Embryonic facial prominence (tissue), 1 donor: ENCODE results near the gene CACNA1F.

ENCODE experiments used
- DNase-seq: peaks from one replicate; pipeline ENCODE4 v3.0.0-alpha.2; 2016; ENCODE audit errors: extremely low spot score

The CACNA1F gene

DNA sequence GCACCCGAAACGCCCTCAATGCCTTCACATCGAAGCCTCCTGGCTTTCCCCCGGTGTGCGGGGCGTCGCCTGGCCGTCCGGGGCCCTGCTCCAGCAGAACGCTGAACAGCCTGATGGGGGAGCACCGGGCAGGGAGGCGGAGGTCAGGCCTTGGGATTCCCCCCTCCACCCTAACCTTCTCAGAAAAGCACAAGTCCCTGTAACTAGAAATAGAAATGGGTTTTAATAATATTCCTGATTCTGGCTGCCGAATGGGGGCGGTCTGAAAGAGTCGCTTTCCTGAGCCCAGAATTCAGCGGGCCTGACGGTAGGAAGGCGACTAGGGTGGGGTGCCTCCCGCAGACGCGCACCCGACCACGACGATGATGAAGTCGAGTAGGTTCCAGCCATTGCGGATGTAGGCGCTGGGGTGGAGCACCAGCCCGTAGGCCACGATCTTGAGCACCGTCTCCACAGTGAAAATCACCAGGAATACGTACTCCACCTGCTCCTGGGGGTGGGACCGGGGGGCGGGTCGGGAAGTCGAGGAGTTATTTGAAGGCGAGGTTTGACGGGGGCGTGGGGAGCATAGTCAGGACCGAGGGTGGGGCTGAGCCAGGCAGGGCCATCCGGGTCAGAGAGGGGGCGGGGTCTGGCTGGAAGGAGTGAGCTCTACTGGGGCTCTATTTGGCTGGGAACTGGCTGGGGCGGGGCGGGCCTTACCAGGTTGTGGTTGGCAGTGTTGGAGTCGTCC, 2.5 kb downstream of the CACNA1F start:
- DNase-seq: no peak

GRCh38 chrX:49228185-49228584, 5.0 kb downstream of the CACNA1F start:
- DNase-seq: no peak

DNA sequence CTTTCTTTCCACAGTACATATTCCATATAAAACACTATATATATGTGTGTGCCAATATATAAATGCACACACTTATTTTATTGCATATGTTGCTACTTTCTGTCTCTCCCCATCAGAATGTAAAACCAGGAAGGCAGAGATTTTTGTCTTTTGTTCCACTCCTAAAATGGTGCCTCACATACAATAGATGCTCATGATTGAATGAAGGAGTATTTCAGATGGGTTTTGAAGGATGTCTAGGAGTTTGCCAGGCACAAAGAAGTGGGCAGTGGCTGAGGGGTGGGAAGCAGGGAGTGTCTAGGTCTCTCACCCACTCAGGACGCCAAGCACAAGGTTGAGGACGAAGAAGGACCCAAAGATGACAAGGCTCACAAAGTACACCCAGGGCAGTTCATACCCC, 5.4 kb downstream of the CACNA1F start:
- no peak for DNase-seq

GRCh38 chrX:49226946-49227345, 6.2 kb downstream of the CACNA1F start:
- no peak for DNase-seq

- DNase-seq: no peak
Measured at GRCh38 chrX:49225858-49226257, 7.3 kb downstream of the CACNA1F start.

GRCh38 chrX:49221868-49222267, 11.3 kb downstream of the CACNA1F start:
- no peak for DNase-seq

- no peak for DNase-seq
Measured at GRCh38 chrX:49220100-49220499, 13.0 kb downstream of the CACNA1F start.

- DNase-seq: no peak
Measured at GRCh38 chrX:49214996-49215526, 18.1 kb downstream of the CACNA1F start.

- no peak for DNase-seq
Measured at GRCh38 chrX:49214416-49214815, 18.7 kb downstream of the CACNA1F start.

GRCh38 chrX:49212861-49213260, 20.3 kb downstream of the CACNA1F start:
- no peak for DNase-seq

- no peak for DNase-seq
Measured at GRCh38 chrX:49212209-49212608, 20.9 kb downstream of the CACNA1F start.

GRCh38 chrX:49211074-49211473, 22.1 kb downstream of the CACNA1F start:
- no peak for DNase-seq

GRCh38 chrX:49210406-49210805, 22.7 kb downstream of the CACNA1F start:
- no peak for DNase-seq

DNA sequence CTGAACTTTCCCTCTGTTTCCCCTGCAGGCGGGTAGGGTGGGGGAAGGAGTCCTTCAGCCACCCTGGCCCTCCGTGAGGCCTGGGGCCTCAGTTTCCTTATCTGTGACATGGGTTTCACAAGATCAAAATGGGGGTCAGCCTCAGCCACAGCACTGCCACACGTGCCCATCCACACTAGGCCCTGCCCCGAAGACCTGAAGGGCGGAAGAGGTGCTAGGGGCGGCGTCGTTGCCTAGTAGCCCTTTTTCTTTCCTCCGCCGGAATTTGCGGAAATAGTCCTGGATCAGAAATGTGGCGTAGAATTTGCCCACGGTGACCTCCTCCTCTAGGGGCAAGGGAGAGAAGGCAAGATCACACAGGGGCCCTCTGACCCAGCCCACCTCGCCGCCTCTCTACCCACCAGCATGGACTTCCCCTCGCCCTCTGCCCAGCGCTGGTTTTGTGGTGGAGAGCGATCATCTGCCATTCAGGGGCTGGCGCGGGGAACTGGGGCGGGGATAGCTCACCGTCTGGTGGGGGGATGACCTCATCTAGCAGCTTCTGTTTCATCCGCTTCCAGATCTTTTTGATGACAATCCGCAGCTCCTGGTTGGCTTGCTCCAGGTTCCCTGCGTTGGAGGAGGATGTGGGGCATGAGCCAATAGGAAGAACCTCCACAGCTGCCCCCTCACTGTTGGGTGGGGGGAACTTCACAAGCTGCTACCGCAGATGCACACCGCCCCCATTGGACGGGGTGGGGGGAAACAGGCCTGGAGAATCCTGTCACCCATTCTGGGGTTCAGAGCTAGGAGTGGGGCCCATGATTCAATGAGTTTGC, 23.5 kb downstream of the CACNA1F start:
- DNase-seq: no peak

DNA sequence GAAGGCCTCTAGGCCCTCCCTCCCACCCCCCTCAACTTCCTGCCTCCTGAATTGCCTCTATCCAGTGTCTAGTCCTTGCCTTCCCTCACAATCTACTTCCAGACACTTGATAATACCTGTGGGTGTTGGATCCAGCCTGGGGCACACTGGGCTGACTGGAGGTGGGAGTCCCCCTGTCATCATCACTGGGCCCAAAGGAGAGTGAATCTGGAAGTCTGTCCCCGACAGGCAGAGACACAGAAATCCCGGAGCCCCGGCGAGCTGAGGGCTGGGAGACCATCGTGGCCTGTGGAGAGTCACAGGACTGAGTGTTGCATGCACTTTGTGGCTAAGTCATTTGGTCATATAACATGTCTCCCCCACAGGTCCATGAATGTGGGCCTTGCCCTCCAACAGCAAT, 24.7 kb downstream of the CACNA1F start:
- DNase-seq: no peak

GRCh38 chrX:49206543-49206942, 26.6 kb downstream of the CACNA1F start:
- no peak for DNase-seq

DNA sequence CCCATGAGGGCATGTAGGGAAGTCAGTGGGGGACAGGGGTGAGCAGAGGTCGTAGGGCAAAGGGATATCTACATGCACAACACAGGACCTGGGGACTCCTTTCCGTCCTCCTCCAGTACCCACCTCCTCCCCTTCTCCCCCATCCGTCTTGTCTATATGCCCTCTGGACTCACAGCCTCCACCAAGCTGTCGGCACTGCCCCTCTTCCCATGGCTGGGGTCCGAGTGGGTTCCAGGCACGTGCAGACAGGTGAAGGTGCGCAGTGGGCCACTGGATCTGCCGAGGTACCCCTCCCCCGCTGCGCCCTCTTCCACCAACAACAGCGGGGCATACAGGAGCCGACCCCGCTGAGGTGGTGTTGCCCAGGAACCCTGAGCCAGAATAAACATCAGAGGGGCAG, 27.7 kb downstream of the CACNA1F start:
- no peak for DNase-seq

GRCh38 chrX:49204709-49205108, 28.4 kb downstream of the CACNA1F start:
- DNase-seq: no peak

GRCh38 chrX:49204017-49204416, 29.1 kb downstream of the CACNA1F start:
- DNase-seq: no peak

GRCh38 chrX:49203536-49203935, 29.6 kb downstream of the CACNA1F start:
- no peak for DNase-seq

GRCh38 chrX:49202022-49202421, 31.1 kb downstream of the CACNA1F start:
- DNase-seq: no peak

GRCh38 chrX:49199906-49200771, 33.0 kb downstream of the CACNA1F start, which contains the start of gene SYP:
SYP (minus strand) TSS chrX:49200193; CDS start chrX:49200186, 7 bp downstream.
- DNase-seq: peak; percentile 48
